ENCODE measurements around the gene ATP2A1. TPM values are rescaled to one million over a fixed set of nuclear protein-coding genes. Genes with fewer than 3 reads are reported as not detected.

ATP2A1 gene
- total and polyA plus RNA-seq, 2 of the 8 experiments (the other 6 are each of a cell fraction or from before 2014, with no cell fraction given) = 1.7 to 2.4 TPM

DNA sequence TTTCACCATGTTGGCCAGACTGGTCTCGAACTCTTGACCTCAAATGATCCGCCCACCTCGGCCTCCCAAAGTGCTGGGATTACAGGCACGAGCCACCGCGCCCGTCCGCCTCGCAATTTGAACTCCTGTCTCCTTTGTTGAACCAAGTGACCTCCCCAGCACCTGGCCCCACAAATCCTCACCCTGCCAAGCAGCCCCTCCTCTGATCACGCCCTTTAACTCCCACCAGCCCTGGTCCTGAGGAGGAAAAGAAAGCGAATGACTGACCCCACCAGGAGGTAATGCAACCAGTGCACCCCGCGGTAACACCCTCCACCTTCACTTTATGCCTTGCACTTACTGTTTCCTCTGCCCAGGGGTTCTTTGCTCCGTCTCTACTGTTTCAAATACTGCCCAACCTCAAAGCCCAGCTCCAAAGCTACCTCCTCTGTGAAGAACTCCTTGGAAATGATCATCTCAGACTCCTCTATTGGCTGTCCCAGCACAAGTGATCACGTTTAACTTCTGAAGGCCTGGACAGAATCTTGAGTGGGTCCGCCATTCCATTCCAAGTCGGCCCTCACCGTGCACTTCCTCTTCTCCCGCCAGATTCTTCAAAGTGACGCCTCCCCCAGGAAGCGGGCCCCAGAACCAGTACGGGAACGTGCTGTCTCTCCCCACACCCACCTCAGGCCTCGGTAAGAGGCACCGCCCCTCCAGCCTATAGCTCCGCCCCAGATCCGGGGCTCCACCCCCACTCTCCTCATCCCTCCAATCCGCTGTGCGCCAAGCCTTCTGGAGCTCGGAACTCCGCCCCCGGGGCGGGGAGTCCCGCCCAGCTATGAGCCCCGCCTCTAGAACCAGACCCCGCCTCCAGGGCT lies 57.9 kb downstream of the ATP2A1 start (continued):
- no peak for TF ChIP-seq RFX5 (IDR thresholded peaks at IDR 0.05; ENCODE audit: borderline replicate concordance, low read depth, low read length)
- TF ChIP-seq E2F6 (IDR thresholded peaks at IDR 0.05) = peak; percentile 92
- TF ChIP-seq ATF3 (IDR thresholded peaks at IDR 0.05; ENCODE audit: insufficient read depth, low read depth, low read length) = no peak
- TF ChIP-seq EZH2 (IDR thresholded peaks at IDR 0.05; ENCODE audit: low read depth, low read length, severe bottlenecking) = no peak
- no peak for TF ChIP-seq BRCA1 (IDR thresholded peaks at IDR 0.05; ENCODE audit: low read depth, low read length)
- TF ChIP-seq SIN3A (conservative IDR thresholded peaks at IDR 0.05 in 1 of 2, IDR thresholded peaks at IDR 0.05 in 1 of 2; ENCODE audit: low read depth in 1 of 2, low read length in 2 of 2) = no peak
- TF ChIP-seq HDAC6 (IDR thresholded peaks at IDR 0.05; ENCODE audit: low read depth, low read length) = no peak
- no peak for TF ChIP-seq BCL11A (IDR thresholded peaks at IDR 0.05; ENCODE audit: low read depth in 2 of 2, low read length in 2 of 2)

All from H1 (cell line).